Natural killer cell (primary cell): ENCODE data around the gene TNFRSF12A. TPM values are rescaled to one million over a fixed set of nuclear protein-coding genes. Genes with fewer than 3 reads are reported as not detected.

Experiments
- ATAC-seq, 3 donors: fragments of 150-1000 bp in 2 of 3; fragments of 200-7000 bp in 1 of 3; cut with Tn5 transposase; 1 replicate in 1 of 3; 2 replicates in 2 of 3; pipeline ENCODE4 v1.10.0; 2021; ENCODE audit warnings: mild to moderate bottlenecking in 2 of 3, moderate library complexity in 2 of 3
- DNase-seq, 2 donors: peaks; one replicate each; pipeline versions ENCODE4 v3.0.0 to v3.0.0-alpha.2; 2013 to 2021; ENCODE audit warnings: mixed read lengths in 1 of 2
- H3K27ac ChIP-seq: one replicate; pipeline ENCODE4 v1.5.1; 2013; ENCODE audit warnings: mild to moderate bottlenecking, low read length
- H3K27me3 ChIP-seq: one replicate; pipeline ENCODE4 v1.6.1; 2013; ENCODE audit warnings: low read length; ENCODE audit not compliant: control insufficient read depth, insufficient read depth
- H3K36me3 ChIP-seq: one replicate; pipeline ENCODE4 v1.6.1; 2013; ENCODE audit warnings: low read length; ENCODE audit not compliant: control insufficient read depth, insufficient read depth
- H3K4me1 ChIP-seq: one replicate; pipeline ENCODE4 v1.6.1; 2013; ENCODE audit warnings: low read length; ENCODE audit not compliant: control insufficient read depth, insufficient read depth
- H3K4me3 ChIP-seq: one replicate; pipeline ENCODE4 v1.5.1; 2013; ENCODE audit warnings: low read length
- H3K9me3 ChIP-seq: one replicate; pipeline ENCODE4 v1.6.1; 2013; ENCODE audit warnings: low read length; ENCODE audit not compliant: control insufficient read depth, insufficient read depth
- H3K27ac Mint-ChIP-seq, 2 donors: one replicate each; pipeline ENCODE4 v1.8.0; 2022; ENCODE audit warnings: mild to moderate bottlenecking in 2 of 2, mixed read lengths in 2 of 2, moderate library complexity in 1 of 2
- H3K27me3 Mint-ChIP-seq, 2 donors: one replicate each; pipeline ENCODE4 v1.8.0; 2022; ENCODE audit warnings: low read depth in 2 of 2, mixed read lengths in 2 of 2
- H3K36me3 Mint-ChIP-seq: one replicate; pipeline ENCODE4 v1.8.0; 2022; ENCODE audit warnings: mixed read lengths
- H3K4me1 Mint-ChIP-seq, 2 donors: one replicate each; pipeline ENCODE4 v1.8.0; 2022; ENCODE audit warnings: mixed read lengths in 2 of 2
- H3K4me3 Mint-ChIP-seq: one replicate; pipeline ENCODE4 v1.8.0; 2022; ENCODE audit warnings: mild to moderate bottlenecking, moderate library complexity, mixed read lengths
- H3K9me3 Mint-ChIP-seq, 2 donors: one replicate each; pipeline ENCODE4 v1.8.0; 2022; ENCODE audit warnings: mixed read lengths in 2 of 2
- CTCF ChIP-seq: fragments of 200-600 bp; IDR thresholded peaks from one replicate; pipeline ENCODE4 v1.8.0; 2022; ENCODE audit warnings: antibody characterized with exemption
- WGBS: methylation state at CpG from one replicate; pipeline ENCODE4 v1.1.7; 2013; ENCODE audit warnings: missing lambda C conversion rate; ENCODE audit not compliant: insufficient coverage; 5-methylcytosine and 5-hydroxymethylcytosine counted together
- intact Hi-C: fragments of 100-400 bp; cut with micrococcal nuclease; formaldehyde crosslinking; loops from one replicate; pipeline ENCODE4 v1.14.2; 2022
- total RNA-seq, 4 donors: library from RNA; stranded (reverse); fragments of 120-200 nt in 1 of 4; gene quantifications; one replicate each; pipeline versions ENCODE4 v1.2.3 to v1.2.4, GENCODE V29; 2013 to 2022

Gene TNFRSF12A
- total RNA-seq, 3 donors from 2014 or later (not counting 1 experiment from before 2014, with no cell fraction given): 2.4 to 3.7 (median 3.1) TPM

- no peak overlapping the region for H3K27ac ChIP-seq
- no peaks in the 10 kb centered on the region for H3K9me3 ChIP-seq
- Mint-ChIP-seq H3K27ac (no peak overlapping the region), H3K4me1 (peaks cover 0 to 7% of the 10 kb centered on the region in 2 donors), H3K36me3 (no peaks in the 10 kb centered on the region), H3K9me3 (no peaks in the 10 kb centered on the region), H3K4me3 (no peak overlapping the region), H3K27me3 (peaks cover 27 to 42% of the 10 kb centered on the region in 2 donors)
- peaks cover 53% of the 10 kb centered on the region for H3K27me3 ChIP-seq
- WGBS: 54% methylated on average over 11 of the region's 11 CpGs
- no peak overlapping the region for H3K4me3 ChIP-seq
- peaks cover 13% of the 10 kb centered on the region for H3K4me1 ChIP-seq
- no peak for TF ChIP-seq CTCF
- intact Hi-C loops: no loop called here
- H3K36me3 ChIP-seq: no peaks in the 10 kb centered on the region
- no peak for DNase-seq
- ATAC-seq: no peak
Measured at GRCh38 chr16:3038256-3038655, 18.1 kb downstream of the TNFRSF12A start.

- no peak for DNase-seq
- intact Hi-C loops: no loop called here
- ATAC-seq: no peak
- Mint-ChIP-seq H3K36me3 (no peaks in the 10 kb centered on the region), H3K27me3 (peaks cover 25 to 40% of the 10 kb centered on the region in 2 donors), H3K4me3 (no peak overlapping the region), H3K4me1 (peaks cover 0 to 5% of the 10 kb centered on the region in 2 donors), H3K9me3 (no peaks in the 10 kb centered on the region), H3K27ac (no peak overlapping the region)
- H3K9me3 ChIP-seq: no peaks in the 10 kb centered on the region
- H3K27ac ChIP-seq: no peak overlapping the region
- 83% methylated on average over 5 of the region's 5 CpGs for WGBS
- H3K4me1 ChIP-seq: peaks cover 13% of the 10 kb centered on the region
- no peaks in the 10 kb centered on the region for H3K36me3 ChIP-seq
- H3K27me3 ChIP-seq: peaks cover 57% of the 10 kb centered on the region
- H3K4me3 ChIP-seq: no peak overlapping the region
- TF ChIP-seq CTCF: no peak
Measured at GRCh38 chr16:3038896-3039295, 18.7 kb downstream of the TNFRSF12A start.

GRCh38 chr16:3042376-3042775, 22.2 kb downstream of the TNFRSF12A start:
- Histone ChIP-seq H3K4me3 (no peak overlapping the region), H3K4me1 (peaks cover 28% of the 10 kb centered on the region), H3K27ac (no peak overlapping the region), H3K9me3 (no peaks in the 10 kb centered on the region), H3K27me3 (peaks cover 54% of the 10 kb centered on the region), H3K36me3 (no peaks in the 10 kb centered on the region)
- whole genome bisulfite sequencing: 86% methylated on average over 1 of the region's 3 CpGs
- H3K9me3 Mint-ChIP-seq: no peaks in the 10 kb centered on the region
- peaks cover 11 to 18% of the 10 kb centered on the region in 2 donors for H3K4me1 Mint-ChIP-seq
- H3K27me3 Mint-ChIP-seq: peaks cover 22 to 37% of the 10 kb centered on the region in 2 donors
- intact Hi-C loops: no loop called here
- ATAC-seq (no peak), DNase-seq (no peak)
- no peak overlapping the region for H3K4me3 Mint-ChIP-seq
- H3K36me3 Mint-ChIP-seq: no peaks in the 10 kb centered on the region
- no peak for TF ChIP-seq CTCF
- no peak overlapping the region for H3K27ac Mint-ChIP-seq

- H3K4me3 Mint-ChIP-seq: peak overlapping the region; percentile 67
- no peak for TF ChIP-seq CTCF
Measured at GRCh38 chr16:3044708-3045107, 24.5 kb downstream of the TNFRSF12A start.

More at GRCh38 chr16:3044708-3045107, 24.5 kb downstream of the TNFRSF12A start:
- ATAC-seq: no peak
- WGBS: 92% methylated on average over 5 of the region's 6 CpGs
- Mint-ChIP-seq H3K36me3 (no peaks in the 10 kb centered on the region), H3K27ac (no peak overlapping the region), H3K27me3 (peaks cover 30% of the 10 kb centered on the region in 2 donors), H3K4me1 (peaks cover 17 to 30% of the 10 kb centered on the region in 2 donors), H3K9me3 (no peaks in the 10 kb centered on the region)
- intact Hi-C loops: no loop called here
- no peak for DNase-seq
- Histone ChIP-seq H3K9me3 (no peaks in the 10 kb centered on the region), H3K36me3 (no peaks in the 10 kb centered on the region), H3K4me1 (peaks cover 44% of the 10 kb centered on the region), H3K27me3 (peaks cover 38% of the 10 kb centered on the region), H3K27ac (no peak overlapping the region), H3K4me3 (no peak overlapping the region)
